Activated CD4-positive, alpha-beta T cell treated with anti-CD3 and anti-CD28 coated beads, Interleukin-2, amount 50 U/mL, for 48 hours (primary cell): ENCODE results near the gene PKDREJ.

Experiments
- DNase-seq, 2 experiments: peaks; one replicate each; pipeline ENCODE4 v3.0.0-alpha.2; 2020

Gene PKDREJ

DNA sequence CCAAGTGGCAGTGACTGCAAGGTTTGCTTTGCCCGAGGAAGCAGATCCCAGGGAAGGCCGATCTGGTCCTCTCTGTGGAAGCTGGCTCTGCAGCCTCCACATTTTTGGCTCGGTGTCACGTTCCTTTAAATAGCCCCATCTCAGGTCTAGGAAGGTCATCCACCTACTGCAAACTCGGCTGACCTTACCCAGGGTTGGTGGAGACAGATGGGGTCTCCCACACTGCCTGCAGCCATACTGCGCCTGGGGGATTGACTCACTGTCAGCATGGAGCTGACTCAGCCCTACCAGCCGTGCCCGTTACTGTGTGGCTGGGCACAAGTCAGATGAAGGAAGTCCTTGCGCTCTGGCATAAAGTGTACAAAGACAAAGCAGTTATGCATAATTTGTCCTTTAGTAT lies 29.9 kb downstream of the PKDREJ start:
- DNase-seq = no peak

DNA sequence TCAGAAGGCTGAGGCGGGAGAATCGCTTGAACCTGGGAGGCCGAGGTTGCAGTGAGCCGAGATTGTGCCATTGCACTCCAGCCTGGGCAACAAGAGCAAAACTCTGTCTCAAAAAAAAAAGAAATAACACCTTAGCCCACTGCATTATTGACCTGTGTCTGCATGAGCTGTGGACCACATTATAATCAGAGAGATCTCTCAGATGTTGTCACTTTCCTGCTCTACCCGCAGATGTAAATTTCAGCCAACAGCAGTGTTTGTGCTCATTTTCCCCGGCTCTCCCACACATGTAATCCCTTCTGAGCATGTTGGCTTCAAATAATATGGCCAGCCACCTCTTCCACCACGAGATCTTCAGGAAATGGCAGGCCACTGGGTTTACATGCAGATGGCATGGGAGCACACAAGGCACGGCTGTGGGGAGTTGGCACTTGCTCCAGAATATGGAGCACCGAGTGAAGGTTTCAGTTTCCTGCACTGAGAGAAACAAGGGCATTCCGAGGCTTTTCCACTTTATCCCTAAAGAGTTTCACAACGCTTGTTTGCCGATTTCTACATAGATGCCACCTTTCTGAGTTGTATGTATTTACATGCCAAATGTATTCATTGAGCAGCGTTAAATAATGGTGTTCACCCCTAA lies 32.8 kb downstream of the PKDREJ start:
- DNase-seq = no peak

DNA sequence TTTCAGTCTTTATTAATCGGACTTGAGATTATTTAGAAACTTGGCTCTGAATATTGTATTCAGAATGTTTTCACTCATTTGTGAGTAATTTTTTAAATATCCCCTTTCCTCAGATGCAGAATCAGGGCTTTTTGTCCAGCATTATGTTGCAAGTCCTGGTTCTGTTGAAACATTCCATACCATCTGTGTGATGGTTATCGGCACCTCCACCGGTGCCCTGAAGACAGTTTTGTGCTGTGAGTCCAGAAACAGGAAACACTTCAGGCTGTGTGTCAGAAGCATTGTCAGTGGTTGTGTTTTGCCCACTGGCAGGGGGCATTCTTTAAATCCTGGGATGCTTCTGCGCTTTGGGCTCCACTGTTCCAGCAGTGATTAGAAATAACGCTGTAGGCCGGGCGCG lies 33.4 kb downstream of the PKDREJ start:
- DNase-seq = no peak

DNA sequence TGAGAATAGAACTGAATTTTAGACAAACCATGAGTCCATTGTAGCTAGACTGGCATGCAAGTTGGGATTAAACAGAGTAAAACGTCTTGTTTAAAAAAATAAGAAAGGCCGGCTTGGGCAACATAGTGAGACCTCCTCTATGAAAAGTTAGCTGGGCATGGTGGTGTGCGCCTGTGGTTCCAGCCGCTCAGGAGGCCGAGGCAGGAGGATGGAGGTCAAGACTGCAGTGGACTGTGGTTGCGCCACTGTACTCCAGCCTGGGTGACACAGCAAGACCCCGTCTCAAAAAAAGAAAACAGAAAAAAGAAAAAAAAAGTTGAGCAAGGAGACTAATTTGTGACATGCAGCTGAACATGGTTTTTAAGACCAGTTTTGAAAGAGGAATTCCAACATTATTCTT lies 36.6 kb downstream of the PKDREJ start:
- no peak for DNase-seq

DNA sequence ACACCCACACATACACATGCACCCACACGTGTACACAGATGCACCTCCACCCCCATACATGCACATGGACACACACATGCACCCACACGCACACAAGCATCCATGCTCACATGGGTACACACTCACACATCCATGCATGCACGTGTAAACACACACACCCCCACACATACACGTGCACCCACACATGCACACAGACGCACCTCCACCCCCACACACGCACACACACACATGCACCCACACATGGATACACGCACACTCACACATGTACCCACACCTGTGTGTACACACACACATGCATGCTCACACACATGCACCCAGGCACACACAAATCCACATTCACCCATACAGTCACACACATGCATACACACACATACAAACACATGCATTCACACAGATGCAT lies 37.5 kb downstream of the PKDREJ start:
- no peak for DNase-seq

DNA sequence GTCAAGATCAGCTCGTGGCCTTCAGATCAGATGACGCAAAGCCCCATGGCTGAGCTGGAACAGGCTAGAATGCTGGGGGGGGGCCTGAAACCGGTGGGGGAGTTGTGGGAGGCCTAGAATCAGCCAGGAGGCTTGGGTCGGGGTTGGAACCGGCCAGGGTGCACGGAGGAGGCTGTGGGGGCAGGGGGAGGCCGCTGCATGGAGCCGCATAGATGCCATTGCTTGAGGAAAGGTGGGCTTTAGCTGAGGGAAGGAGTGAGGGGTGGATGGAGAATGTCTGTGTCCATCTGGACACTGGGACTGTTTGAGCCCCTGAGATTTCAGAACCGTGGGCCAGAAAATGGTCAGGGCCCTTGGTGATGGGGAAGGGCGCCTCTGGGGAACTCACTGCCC lies 38.2 kb downstream of the PKDREJ start:
- DNase-seq = no peak

DNA sequence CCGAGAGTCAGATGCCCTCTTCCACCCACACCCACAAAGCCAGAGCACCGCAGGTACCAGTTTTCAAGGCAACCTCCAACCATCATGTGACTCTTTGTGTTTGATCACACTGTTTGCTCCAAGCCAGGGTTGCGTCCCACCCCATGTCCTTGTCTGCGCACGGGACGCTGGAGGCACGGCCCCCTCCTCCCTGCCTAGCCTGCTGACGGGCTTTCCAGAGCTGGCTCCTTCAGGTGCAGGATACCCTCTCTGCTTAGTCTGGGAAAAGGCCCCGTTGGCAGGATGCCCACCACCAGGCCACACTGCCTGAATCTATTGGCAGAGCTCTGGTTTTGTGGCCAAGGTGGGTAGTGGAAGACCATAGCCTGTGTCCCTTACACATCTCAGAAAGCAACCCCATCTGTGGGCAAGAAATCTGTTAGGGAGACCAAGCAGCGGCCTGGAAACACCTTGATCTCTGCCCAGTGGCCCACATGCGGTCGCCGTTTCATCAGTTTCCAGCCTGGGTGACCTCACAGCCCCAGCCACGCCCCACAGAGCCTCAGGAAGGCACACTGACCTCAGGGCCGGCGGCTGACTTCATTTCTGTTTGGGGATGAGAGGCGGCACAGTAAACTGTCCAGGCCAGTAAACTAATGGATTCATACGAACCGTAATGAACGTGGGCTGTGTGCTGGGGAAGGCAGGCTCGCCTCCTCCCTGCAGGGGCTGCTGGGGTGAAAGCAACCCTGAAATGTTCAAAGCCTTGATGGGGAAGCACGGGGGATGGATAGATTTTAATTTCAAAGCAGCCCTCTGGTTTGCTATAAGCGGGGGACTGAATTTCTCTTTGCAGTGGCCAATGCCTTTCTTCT lies 38.9 kb downstream of the PKDREJ start:
- DNase-seq = no peak

DNA sequence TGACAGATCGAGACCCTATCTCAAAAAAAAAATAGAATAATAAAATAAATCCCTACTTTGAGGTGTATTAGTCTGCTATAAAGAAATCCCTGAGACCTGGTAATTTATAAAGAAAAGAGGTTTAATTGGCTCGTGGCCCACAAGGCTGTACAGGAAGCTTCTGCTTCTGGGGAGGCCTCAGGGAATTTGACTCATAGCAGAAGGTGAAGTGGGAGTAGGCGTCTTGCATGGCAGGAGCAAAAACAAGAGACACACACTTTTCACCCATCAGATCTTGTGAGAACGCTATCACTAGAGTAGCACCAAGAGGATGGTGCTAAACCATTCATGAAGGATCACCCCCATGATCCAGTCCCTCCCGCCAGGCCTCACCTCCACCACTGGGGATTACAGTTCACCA lies 42.2 kb downstream of the PKDREJ start:
- peak in 1 of 2 experiments; percentile 10 for DNase-seq

DNA sequence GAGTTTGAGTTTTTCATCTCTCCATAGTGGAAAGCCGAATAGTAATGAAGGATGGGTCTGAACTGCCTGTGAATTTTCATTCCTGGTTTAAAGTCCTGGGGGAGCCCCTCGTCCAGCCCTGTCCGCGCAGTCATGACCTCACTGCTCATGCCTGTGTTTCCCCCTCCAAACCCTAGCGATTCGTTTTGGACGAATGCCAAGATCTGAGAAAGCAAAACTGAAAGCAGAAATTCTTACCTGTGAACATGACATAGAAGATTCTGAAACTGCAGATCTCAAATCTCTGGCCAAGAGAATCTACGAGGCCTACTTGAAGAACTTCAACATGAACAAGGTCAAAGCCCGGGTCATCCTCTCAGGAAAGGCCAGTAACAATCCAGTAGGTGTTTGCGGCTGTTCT lies 43.5 kb downstream of the PKDREJ start:
- no peak for DNase-seq

DNA sequence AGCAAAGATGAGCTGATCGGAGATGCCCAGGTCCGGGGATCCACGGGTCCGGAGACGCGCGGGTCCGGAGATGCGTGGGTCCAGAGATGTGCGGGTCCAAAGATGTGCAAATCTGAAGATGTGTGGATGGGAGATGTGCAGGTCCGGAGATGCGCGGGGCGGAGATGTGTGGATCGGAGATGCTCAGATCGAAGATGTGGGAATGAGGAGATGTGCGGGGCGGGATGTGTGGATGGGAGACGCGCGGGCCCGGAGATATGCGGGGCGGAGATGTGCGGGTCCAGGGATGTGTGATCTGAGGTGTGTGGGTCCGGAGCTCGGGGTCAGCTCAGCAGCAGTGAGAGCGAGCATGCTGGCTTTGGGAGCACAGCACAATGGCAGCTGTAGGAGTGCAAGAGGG lies 48.5 kb downstream of the PKDREJ start:
- no peak for DNase-seq

DNA sequence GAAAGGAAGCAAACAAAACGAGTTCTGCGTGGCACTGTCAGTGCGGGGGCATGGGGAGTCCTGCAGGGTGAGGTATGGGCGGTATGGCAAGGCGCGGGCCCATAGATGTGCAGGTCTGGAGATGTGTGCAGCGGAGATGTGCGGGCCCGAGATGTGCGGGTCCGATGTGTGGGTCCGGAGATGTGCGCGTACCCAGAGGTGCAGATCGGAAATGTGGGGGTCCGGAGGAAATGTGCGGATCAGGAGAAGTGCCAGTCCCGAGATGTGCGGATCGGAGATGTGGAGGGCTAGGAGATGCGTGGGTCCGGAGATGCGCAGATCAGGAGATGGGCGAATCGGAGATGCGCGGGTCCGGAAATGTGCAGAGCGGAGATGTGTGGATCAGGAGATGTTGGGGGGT lies 49.0 kb downstream of the PKDREJ start:
- DNase-seq = no peak

DNA sequence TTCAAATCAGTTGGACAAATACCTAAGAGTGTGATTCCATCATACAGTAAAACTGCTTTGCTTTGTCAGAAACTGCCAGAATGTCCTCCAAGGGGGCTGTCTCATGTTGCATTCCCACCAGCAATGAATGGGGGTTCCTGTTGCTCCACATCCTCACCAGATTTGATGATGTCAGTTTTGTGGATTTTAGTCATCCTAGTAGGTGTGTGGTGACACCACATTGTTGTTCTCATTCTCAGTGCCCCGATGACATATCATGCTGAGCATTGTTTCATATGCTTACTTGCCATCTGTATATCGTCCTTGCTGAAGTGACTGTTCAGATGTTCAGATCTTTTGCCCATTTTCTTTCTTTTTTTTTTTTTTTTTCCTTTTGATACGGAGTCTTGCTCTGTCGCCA lies 50.1 kb downstream of the PKDREJ start:
- peak in 1 of 2 experiments; percentile 9 for DNase-seq

DNA sequence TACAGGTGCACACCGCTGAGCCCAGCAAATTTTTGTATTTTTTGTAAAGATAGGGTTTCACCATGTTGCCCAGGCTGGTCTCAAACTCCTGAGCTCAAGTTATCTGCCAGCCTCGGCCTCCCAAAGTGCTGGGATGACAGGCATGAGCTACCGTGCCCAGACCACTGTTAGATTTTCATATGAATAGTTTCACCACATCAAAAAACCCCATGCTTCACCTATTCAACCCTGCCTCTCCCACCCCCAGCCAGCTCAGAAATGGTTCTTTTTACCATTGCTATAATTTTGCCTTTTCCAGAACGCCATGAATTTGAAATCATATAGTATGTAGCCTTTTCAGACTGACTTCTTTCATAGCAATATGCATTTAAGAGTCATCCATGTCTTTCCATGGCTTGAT lies 50.9 kb downstream of the PKDREJ start:
- DNase-seq = no peak

DNA sequence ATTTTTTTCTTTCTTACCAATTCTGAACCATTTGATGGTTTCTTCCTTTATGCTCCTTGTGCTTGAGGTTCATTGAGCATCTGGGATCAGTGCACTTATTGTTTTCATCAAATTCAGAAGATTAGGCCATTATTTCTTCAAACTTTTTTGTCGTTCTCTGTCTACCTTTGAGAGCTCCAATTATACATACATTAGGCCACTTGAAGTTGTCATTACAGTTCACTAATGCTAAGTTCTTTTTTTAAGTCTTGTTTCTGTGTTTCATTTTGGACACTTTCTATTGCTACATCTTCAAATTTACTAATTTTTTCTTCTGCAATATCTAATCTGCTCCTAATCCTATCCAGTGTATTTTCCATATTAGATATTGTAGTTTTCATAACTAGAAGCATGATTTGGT lies 53.9 kb downstream of the PKDREJ start:
- no peak for DNase-seq
